ENCODE data around the gene DAZ2. TPM values are rescaled to one million over a fixed set of nuclear protein-coding genes. Genes with fewer than 3 reads are reported as not detected.
"Not testable (repeated sequence)": the region's sequence is repeated elsewhere in the genome, so short reads cannot be mapped to it uniquely, and the experiment has no call there.

Gene DAZ2, protein sequence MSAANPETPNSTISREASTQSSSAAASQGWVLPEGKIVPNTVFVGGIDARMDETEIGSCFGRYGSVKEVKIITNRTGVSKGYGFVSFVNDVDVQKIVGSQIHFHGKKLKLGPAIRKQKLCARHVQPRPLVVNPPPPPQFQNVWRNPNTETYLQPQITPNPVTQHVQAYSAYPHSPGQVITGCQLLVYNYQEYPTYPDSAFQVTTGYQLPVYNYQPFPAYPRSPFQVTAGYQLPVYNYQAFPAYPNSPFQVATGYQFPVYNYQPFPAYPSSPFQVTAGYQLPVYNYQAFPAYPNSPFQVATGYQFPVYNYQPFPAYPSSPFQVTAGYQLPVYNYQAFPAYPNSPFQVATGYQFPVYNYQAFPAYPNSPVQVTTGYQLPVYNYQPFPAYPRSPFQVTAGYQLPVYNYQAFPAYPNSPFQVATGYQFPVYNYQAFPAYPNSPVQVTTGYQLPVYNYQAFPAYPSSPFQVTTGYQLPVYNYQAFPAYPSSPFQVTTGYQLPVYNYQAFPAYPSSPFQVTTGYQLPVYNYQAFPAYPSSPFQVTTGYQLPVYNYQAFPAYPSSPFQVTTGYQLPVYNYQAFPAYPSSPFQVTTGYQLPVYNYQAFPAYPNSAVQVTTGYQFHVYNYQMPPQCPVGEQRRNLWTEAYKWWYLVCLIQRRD
- total RNA-seq: not detected

DNA sequence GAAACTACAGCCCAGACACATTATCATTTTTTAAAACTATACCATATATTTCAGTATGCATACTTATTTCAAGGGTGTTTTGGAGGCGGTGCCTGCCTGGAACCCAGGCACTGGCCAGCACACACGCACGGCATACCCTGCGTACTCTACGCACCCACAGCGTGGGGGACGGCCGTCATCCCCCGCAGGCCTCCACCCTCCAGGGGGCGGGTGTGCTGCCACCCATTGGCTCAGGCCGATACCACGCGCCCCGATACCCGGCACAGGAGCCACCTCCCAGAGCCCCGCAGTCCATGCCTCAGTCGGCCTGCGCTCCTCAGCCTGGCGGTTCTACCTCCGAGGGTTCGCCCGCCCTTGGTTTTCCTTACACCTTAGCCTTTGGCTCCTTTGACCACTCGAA is at the start of gene DAZ2:
Gene DAZ2 (plus strand): TSS at position 301 of the 400 bp plus-strand sequence. CDS start 208 bp downstream, outside the sequence.
- H3K4me1 Mint-ChIP-seq: not testable (repeated sequence)

DNA sequence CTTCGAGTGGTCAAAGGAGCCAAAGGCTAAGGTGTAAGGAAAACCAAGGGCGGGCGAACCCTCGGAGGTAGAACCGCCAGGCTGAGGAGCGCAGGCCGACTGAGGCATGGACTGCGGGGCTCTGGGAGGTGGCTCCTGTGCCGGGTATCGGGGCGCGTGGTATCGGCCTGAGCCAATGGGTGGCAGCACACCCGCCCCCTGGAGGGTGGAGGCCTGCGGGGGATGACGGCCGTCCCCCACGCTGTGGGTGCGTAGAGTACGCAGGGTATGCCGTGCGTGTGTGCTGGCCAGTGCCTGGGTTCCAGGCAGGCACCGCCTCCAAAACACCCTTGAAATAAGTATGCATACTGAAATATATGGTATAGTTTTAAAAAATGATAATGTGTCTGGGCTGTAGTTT is 20.4 kb upstream of the DAZ2 start, which contains the start of gene DAZ1:
Gene DAZ1 (minus strand): TSS at position 101 of the 400 bp plus-strand sequence. CDS start 208 bp downstream, outside the sequence.
- H3K4me3 Mint-ChIP-seq, H3K4me1 Mint-ChIP-seq, H3K27me3 Mint-ChIP-seq, H3K36me3 Mint-ChIP-seq, DNase-seq, H3K9me3 Mint-ChIP-seq, H3K27ac Mint-ChIP-seq: not testable (repeated sequence)

More for the DNA sequence above, at the start of gene DAZ2:
- H3K27me3 Mint-ChIP-seq, H3K4me3 Mint-ChIP-seq, H3K9me3 Mint-ChIP-seq, H3K36me3 Mint-ChIP-seq, DNase-seq, H3K27ac Mint-ChIP-seq: not testable (repeated sequence)

DNA sequence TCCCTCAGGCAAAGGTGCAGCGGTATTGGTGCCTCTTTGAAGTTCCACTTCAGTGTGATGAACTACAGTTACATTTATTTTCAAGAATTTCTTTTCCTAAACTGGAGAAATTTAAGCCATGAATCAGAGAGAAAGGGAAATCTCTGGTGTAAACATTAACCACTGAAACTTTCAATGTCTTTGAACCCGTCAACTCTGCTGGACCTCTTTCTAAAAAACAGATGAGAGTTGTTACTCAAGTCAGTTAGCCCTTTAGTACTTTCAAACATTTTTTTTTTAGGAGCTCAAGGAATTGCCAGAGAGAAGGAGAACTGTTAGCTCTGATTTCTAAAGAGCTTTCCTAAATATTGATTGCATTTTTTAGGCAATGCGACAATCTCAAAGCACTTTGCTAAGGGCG is 11.9 kb upstream of the DAZ2 start:
- H3K27ac Mint-ChIP-seq, H3K27me3 Mint-ChIP-seq, H3K36me3 Mint-ChIP-seq, H3K9me3 Mint-ChIP-seq, H3K4me3 Mint-ChIP-seq, DNase-seq, H3K4me1 Mint-ChIP-seq: not testable (repeated sequence)

DNA sequence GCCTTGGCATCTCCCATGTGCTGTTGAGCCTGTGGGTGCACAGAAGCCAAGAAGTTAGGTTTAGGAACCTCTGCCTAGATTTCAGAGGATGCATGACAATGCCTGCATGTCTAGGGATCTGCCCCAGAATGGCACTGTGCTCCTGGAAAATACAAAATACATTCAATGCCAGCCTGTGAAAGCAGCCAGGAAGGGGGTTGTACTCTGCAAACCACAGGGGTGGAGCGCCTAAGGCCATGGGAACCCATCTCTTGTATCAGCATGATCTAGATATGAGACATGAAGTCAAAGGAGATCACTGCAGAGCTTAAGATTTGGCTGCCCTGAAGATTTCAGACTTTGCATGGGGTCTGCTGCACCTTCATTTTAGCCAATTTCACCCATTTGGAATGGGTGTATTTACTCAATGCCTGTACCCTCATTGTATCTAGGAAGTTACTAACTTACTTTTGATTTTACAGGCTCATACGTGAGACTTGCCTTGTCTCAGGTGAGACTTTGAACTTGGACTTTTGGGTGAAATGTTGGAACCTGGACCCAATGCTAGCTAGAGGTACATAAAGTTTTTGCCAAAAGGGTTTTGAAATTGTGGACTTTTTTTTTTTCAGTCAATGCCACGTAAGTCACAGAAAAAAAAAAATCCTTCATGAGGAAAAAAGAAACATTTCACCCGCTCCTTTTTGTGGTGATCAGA is 9.4 kb upstream of the DAZ2 start:
- not testable (repeated sequence) for H3K9me3 Mint-ChIP-seq, H3K27me3 Mint-ChIP-seq, H3K4me3 Mint-ChIP-seq, DNase-seq, H3K4me1 Mint-ChIP-seq, H3K27ac Mint-ChIP-seq, H3K36me3 Mint-ChIP-seq

DNA sequence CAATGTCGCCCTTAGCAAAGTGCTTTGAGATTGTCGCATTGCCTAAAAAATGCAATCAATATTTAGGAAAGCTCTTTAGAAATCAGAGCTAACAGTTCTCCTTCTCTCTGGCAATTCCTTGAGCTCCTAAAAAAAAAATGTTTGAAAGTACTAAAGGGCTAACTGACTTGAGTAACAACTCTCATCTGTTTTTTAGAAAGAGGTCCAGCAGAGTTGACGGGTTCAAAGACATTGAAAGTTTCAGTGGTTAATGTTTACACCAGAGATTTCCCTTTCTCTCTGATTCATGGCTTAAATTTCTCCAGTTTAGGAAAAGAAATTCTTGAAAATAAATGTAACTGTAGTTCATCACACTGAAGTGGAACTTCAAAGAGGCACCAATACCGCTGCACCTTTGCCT is 8.7 kb upstream of the DAZ2 start:
- not testable (repeated sequence) for H3K9me3 Mint-ChIP-seq, H3K4me1 Mint-ChIP-seq, H3K4me3 Mint-ChIP-seq, H3K36me3 Mint-ChIP-seq, H3K27me3 Mint-ChIP-seq, H3K27ac Mint-ChIP-seq, DNase-seq

Other genes with a start within 250 kb of the DAZ2 start
- gene BPY2, start 235.3 kb upstream of the DAZ2 start, total RNA-seq: not detected
- not detected for gene DAZ1, start 20.5 kb upstream of the DAZ2 start, total RNA-seq

Data from activated naive CD8-positive, alpha-beta T cell treated with anti-CD3 and anti-CD28 coated beads for 36 hours (primary cell).